ENCODE measurements around the gene NAA60. TPM values are rescaled to one million over a fixed set of nuclear protein-coding genes. Genes with fewer than 3 reads are reported as not detected.

NAA60 gene
- polyA plus RNA-seq, 1 donor from 2014 or later, result 32.0 TPM

GRCh38 chr16:3519581-3519980 lies 76.1 kb downstream of the NAA60 start:
- Histone ChIP-seq H3K9ac (ENCODE audit: low read length) (no peak overlapping the region), H4K20me1 (ENCODE audit: insufficient read depth) (no peaks in the 10 kb centered on the region), H3K36me3 (ENCODE audit: insufficient read depth, low read length) (peaks cover 6% of the 10 kb centered on the region), H3K9me3 (ENCODE audit: low read length) (no peaks in the 10 kb centered on the region), H3K9me2 (ENCODE audit: insufficient read depth, low read length) (no peaks in the 10 kb centered on the region), H3F3A (ENCODE audit: insufficient read depth, low read length, poor library complexity, severe bottlenecking) (no peaks in the 10 kb centered on the region), H3K4me2 (ENCODE audit: low read length) (no peak overlapping the region), H2AFZ (ENCODE audit: low read depth, low read length) (no peak overlapping the region), H3K4me3 (ENCODE audit: low read length) (no peak overlapping the region), H3K79me2 (replicated peaks; ENCODE audit: insufficient read depth, low read length) (no peaks in the 10 kb centered on the region), H3K27ac (ENCODE audit: low read length) (no peak overlapping the region), H3K27me3 (ENCODE audit: insufficient read depth, low read depth, low read length) (no peaks in the 10 kb centered on the region)
- no peak for TF ChIP-seq SMC3 (conservative IDR thresholded peaks at IDR 0.05; ENCODE audit: poor library complexity)
- TF ChIP-seq MXI1 (conservative IDR thresholded peaks at IDR 0.05; ENCODE audit: poor library complexity, severe bottlenecking), result no peak
- no peak for TF ChIP-seq RAD21 (conservative IDR thresholded peaks at IDR 0.05)
- TF ChIP-seq EP300 (conservative IDR thresholded peaks at IDR 0.05; ENCODE audit: poor library complexity, severe bottlenecking), result no peak
- no peak for TF ChIP-seq TAF1 (IDR thresholded peaks at IDR 0.05; ENCODE audit: low read depth)
- TF ChIP-seq REST (IDR thresholded peaks at IDR 0.05; ENCODE audit: borderline replicate concordance), result no peak
- TF ChIP-seq EZH2 (IDR thresholded peaks at IDR 0.05; ENCODE audit: borderline replicate concordance, insufficient read depth, low read length, poor library complexity, severe bottlenecking), result no peak
- TF ChIP-seq POLR2AphosphoS5 (IDR thresholded peaks at IDR 0.05), result no peak
- TF ChIP-seq CTCF (IDR thresholded peaks at IDR 0.05; ENCODE audit: poor library complexity, severe bottlenecking), result no peak

- no peak for TF ChIP-seq MXI1 (conservative IDR thresholded peaks at IDR 0.05; ENCODE audit: poor library complexity, severe bottlenecking)
- TF ChIP-seq EP300 (conservative IDR thresholded peaks at IDR 0.05; ENCODE audit: poor library complexity, severe bottlenecking), result no peak
- no peak for TF ChIP-seq SMC3 (conservative IDR thresholded peaks at IDR 0.05; ENCODE audit: poor library complexity)
- TF ChIP-seq POLR2AphosphoS5 (IDR thresholded peaks at IDR 0.05), result no peak
- no peak for TF ChIP-seq EZH2 (IDR thresholded peaks at IDR 0.05; ENCODE audit: borderline replicate concordance, insufficient read depth, low read length, poor library complexity, severe bottlenecking)
- TF ChIP-seq REST (IDR thresholded peaks at IDR 0.05; ENCODE audit: borderline replicate concordance), result no peak
- no peak for TF ChIP-seq RAD21 (conservative IDR thresholded peaks at IDR 0.05)
- TF ChIP-seq TAF1 (IDR thresholded peaks at IDR 0.05; ENCODE audit: low read depth), result no peak
- TF ChIP-seq CTCF (IDR thresholded peaks at IDR 0.05; ENCODE audit: poor library complexity, severe bottlenecking), result no peak
- Histone ChIP-seq H3K9me2 (ENCODE audit: insufficient read depth, low read length) (no peaks in the 10 kb centered on the region), H3K27ac (ENCODE audit: low read length) (no peak overlapping the region), H2AFZ (ENCODE audit: low read depth, low read length) (no peak overlapping the region), H3K9ac (ENCODE audit: low read length) (no peak overlapping the region), H3K4me2 (ENCODE audit: low read length) (no peak overlapping the region), H4K20me1 (ENCODE audit: insufficient read depth) (no peaks in the 10 kb centered on the region), H3K27me3 (ENCODE audit: insufficient read depth, low read depth, low read length) (no peaks in the 10 kb centered on the region), H3K9me3 (ENCODE audit: low read length) (no peaks in the 10 kb centered on the region), H3K4me3 (ENCODE audit: low read length) (no peak overlapping the region), H3K79me2 (replicated peaks; ENCODE audit: insufficient read depth, low read length) (no peaks in the 10 kb centered on the region), H3F3A (ENCODE audit: insufficient read depth, low read length, poor library complexity, severe bottlenecking) (no peaks in the 10 kb centered on the region), H3K36me3 (ENCODE audit: insufficient read depth, low read length) (peaks cover 6% of the 10 kb centered on the region)
Measured at GRCh38 chr16:3520413-3520812, 76.9 kb downstream of the NAA60 start.

Measured in neural cell (in vitro differentiated cells).